Mucosa of stomach (tissue), 1 donor: ENCODE results near the gene CMTM4.
"Not testable (repeated sequence)": the region's sequence is repeated elsewhere in the genome, so short reads cannot be mapped to it uniquely, and the experiment has no call there.

Source experiments
- H3K27me3 ChIP-seq: one replicate; pipeline ENCODE4 v1.7.0; 2013; ENCODE audit warnings: mild to moderate bottlenecking, low read length; ENCODE audit not compliant: control insufficient read depth, insufficient read depth
- H3K36me3 ChIP-seq: one replicate; pipeline ENCODE4 v1.7.0; 2013; ENCODE audit warnings: low read length; ENCODE audit not compliant: control insufficient read depth, insufficient read depth
- H3K4me1 ChIP-seq: one replicate; pipeline ENCODE4 v1.7.0; 2013; ENCODE audit warnings: mild to moderate bottlenecking, low read length; ENCODE audit not compliant: control insufficient read depth, insufficient read depth
- H3K4me3 ChIP-seq: one replicate; pipeline ENCODE4 v1.7.0; 2013; ENCODE audit warnings: low read length
- H3K9ac ChIP-seq: one replicate; pipeline ENCODE4 v1.7.0; 2013; ENCODE audit warnings: mild to moderate bottlenecking, low read length, moderate library complexity
- H3K9me3 ChIP-seq: one replicate; pipeline ENCODE4 v1.7.0; 2013; ENCODE audit warnings: mild to moderate bottlenecking, low read length, moderate library complexity; ENCODE audit not compliant: control insufficient read depth
- donor health status: Pancreatic carcinoma.

The CMTM4 gene

GRCh38 chr16:66682271-66682670, 14.3 kb downstream of the CMTM4 start:
- Histone ChIP-seq H3K36me3 (no peaks in the 10 kb centered on the region), H3K9ac (no peak overlapping the region), H3K9me3 (no peaks in the 10 kb centered on the region), H3K4me3 (no peak overlapping the region), H3K27me3 (no peaks in the 10 kb centered on the region), H3K4me1 (peaks cover 8% of the 10 kb centered on the region)

- H3K36me3 ChIP-seq = no peaks in the 10 kb centered on the region
Observed at GRCh38 chr16:66681676-66682075, 14.9 kb downstream of the CMTM4 start.

DNA sequence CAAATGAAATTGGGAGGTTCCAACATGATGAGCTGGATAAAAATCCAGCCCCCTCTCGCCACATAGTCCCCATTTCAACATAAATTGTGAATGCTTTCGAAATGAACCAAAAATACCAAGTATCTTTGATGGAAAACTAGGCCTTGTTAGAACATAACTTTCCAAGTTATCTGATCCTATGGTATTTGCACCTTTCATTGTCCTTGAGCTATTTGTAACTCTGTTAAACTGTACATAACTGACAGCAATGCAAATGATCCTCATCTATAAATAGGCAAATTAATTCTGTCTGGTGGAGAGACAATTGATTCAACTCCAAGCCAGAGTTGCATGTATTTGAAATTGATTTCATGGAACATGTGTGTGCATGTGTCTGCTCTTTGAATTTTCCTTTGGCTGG, 18.2 kb downstream of the CMTM4 start:
- H3K36me3 ChIP-seq = no peaks in the 10 kb centered on the region
- H3K9me3 ChIP-seq = no peaks in the 10 kb centered on the region
- no peak overlapping the region for H3K9ac ChIP-seq
- no peaks in the 10 kb centered on the region for H3K27me3 ChIP-seq
- H3K4me3 ChIP-seq = no peak overlapping the region
- peaks cover 8% of the 10 kb centered on the region for H3K4me1 ChIP-seq

More at GRCh38 chr16:66681676-66682075, 14.9 kb downstream of the CMTM4 start:
- Histone ChIP-seq H3K9ac (no peak overlapping the region), H3K4me1 (peaks cover 8% of the 10 kb centered on the region), H3K9me3 (no peaks in the 10 kb centered on the region), H3K4me3 (no peak overlapping the region), H3K27me3 (no peaks in the 10 kb centered on the region)

- Histone ChIP-seq H3K9ac (no peak overlapping the region), H3K4me3 (no peak overlapping the region), H3K36me3 (no peaks in the 10 kb centered on the region), H3K9me3 (no peaks in the 10 kb centered on the region), H3K4me1 (peaks cover 8% of the 10 kb centered on the region), H3K27me3 (no peaks in the 10 kb centered on the region)
Observed at GRCh38 chr16:66677836-66678235, 18.7 kb downstream of the CMTM4 start.

- Histone ChIP-seq H3K4me3 (no peak overlapping the region), H3K9me3 (no peaks in the 10 kb centered on the region), H3K9ac (no peak overlapping the region), H3K4me1 (peaks cover 8% of the 10 kb centered on the region), H3K36me3 (no peaks in the 10 kb centered on the region), H3K27me3 (no peaks in the 10 kb centered on the region)
Observed at GRCh38 chr16:66677179-66677578, 19.4 kb downstream of the CMTM4 start.

- Histone ChIP-seq H3K27me3 (no peaks in the 10 kb centered on the region), H3K4me1 (peaks cover 2% of the 10 kb centered on the region), H3K9ac (no peak overlapping the region), H3K9me3 (no peaks in the 10 kb centered on the region), H3K36me3 (no peaks in the 10 kb centered on the region), H3K4me3 (no peak overlapping the region)
Observed at GRCh38 chr16:66676599-66676998, 19.9 kb downstream of the CMTM4 start.

GRCh38 chr16:66673691-66674090, 22.9 kb downstream of the CMTM4 start:
- Histone ChIP-seq H3K9me3 (no peaks in the 10 kb centered on the region), H3K9ac (no peak overlapping the region), H3K27me3 (no peaks in the 10 kb centered on the region), H3K36me3 (no peaks in the 10 kb centered on the region), H3K4me3 (no peak overlapping the region), H3K4me1 (no peaks in the 10 kb centered on the region)

- Histone ChIP-seq H3K27me3 (no peaks in the 10 kb centered on the region), H3K9me3 (no peaks in the 10 kb centered on the region), H3K4me3 (no peak overlapping the region), H3K9ac (no peak overlapping the region), H3K4me1 (no peaks in the 10 kb centered on the region), H3K36me3 (no peaks in the 10 kb centered on the region)
Observed at GRCh38 chr16:66670691-66671388, 25.7 kb downstream of the CMTM4 start.

DNA sequence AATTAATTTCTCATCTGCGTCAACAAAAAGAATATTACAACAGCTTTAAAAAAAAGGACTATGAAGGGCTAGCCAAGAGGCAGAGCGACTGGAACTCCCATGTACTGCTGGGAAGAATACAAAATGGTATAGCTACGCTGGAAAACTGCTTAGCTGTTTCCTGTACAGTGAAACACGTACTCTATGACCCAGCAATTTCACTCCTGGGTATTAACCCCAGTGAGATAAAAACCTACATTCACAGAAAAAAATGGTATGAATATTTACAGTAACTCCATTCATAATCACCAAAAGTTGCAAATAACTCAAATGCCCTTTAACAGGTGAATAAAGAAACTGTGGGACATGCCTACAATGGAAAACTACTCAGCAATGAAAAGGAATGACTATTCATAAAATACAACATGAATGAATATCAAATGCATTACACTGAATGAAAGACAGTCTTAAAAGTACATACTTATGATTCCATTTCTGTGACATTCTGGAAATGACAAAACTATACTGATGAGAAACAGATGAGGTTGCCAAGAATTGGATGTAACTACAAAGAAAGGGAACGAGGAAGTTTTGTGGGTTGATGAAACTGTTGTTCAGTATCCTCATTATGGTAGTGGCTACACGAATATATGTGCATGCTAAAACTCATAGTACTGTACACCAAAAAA, 27.6 kb downstream of the CMTM4 start:
- Histone ChIP-seq H3K9ac (no peak overlapping the region), H3K36me3 (no peaks in the 10 kb centered on the region), H3K4me3 (no peak overlapping the region), H3K9me3 (no peaks in the 10 kb centered on the region), H3K27me3 (no peaks in the 10 kb centered on the region), H3K4me1 (no peaks in the 10 kb centered on the region)

DNA sequence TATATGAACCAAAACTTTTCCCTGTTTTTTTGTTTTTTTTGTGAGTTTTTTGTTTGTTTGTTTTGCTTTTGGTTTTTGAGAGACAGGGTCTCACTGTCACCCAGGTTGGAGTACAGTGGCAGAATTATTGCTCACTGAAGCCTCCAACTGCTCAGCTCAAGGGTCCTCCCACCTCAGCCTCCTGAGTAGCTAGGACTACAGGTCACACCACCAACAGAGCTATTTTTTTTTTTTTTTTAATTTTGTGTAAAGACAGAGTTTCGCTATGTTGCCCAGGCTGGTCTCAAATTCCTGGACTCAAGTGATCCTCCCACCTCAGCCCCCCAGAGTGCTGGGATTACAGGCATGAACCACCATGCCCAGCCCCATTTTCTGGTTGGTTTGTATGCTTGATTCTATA, 28.6 kb downstream of the CMTM4 start:
- Histone ChIP-seq H3K9ac (no peak overlapping the region), H3K27me3 (no peaks in the 10 kb centered on the region), H3K4me1 (peaks cover 3% of the 10 kb centered on the region), H3K36me3 (no peaks in the 10 kb centered on the region), H3K9me3 (no peaks in the 10 kb centered on the region), H3K4me3 (no peak overlapping the region)

DNA sequence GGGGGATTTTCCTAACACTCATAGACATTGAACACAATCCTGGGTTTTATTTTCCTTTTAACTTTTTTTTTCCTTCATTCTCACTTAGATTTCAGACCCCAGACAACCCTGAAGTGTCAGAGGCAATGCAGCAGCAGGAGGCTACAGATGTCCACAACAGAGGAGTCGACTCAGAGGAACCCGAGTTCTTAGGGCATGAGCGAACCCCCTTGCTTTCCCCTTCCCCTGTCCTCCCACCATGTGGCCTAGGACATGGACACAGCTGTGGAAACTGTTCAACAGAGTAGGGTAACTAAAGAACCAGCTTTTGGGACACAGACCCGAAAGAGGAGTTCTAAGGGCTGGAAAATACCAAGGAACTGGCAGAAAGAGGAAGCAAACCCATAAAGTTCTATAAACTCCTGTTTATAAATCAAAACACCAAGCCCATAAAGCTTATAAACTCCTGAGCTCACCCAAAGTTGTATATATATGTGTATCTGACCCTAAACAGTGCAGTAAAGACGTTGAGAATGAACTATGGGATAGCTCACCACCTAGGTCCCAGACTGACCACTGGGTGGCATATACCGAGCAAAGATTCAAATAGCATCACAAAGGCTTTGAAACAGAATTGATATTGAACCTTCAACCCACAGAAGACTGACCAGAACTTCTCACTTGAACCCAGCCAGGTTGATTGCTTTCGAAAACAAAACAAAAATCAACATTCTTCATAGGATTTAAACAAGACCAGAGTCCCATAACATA, 33.9 kb downstream of the CMTM4 start:
- Histone ChIP-seq H3K4me1 (peaks cover 32% of the 10 kb centered on the region), H3K27me3 (no peaks in the 10 kb centered on the region), H3K4me3 (no peak overlapping the region), H3K36me3 (no peaks in the 10 kb centered on the region), H3K9me3 (no peaks in the 10 kb centered on the region), H3K9ac (peak overlapping the region; percentile 13)

GRCh38 chr16:66661671-66662346, 34.7 kb downstream of the CMTM4 start:
- not testable (repeated sequence) for H3K27me3 ChIP-seq, H3K4me3 ChIP-seq, H3K36me3 ChIP-seq, H3K9ac ChIP-seq, H3K9me3 ChIP-seq
- H3K4me1 ChIP-seq = peaks cover 32% of the 10 kb centered on the region
